ENCODE results near the gene HDAC1. TPM values are rescaled to one million over a fixed set of nuclear protein-coding genes. Genes with fewer than 3 reads are reported as not detected.

HDAC1 gene
- polyA plus RNA-seq, 3 donors = 73.8 to 95.0 (median 88.7) TPM

DNA sequence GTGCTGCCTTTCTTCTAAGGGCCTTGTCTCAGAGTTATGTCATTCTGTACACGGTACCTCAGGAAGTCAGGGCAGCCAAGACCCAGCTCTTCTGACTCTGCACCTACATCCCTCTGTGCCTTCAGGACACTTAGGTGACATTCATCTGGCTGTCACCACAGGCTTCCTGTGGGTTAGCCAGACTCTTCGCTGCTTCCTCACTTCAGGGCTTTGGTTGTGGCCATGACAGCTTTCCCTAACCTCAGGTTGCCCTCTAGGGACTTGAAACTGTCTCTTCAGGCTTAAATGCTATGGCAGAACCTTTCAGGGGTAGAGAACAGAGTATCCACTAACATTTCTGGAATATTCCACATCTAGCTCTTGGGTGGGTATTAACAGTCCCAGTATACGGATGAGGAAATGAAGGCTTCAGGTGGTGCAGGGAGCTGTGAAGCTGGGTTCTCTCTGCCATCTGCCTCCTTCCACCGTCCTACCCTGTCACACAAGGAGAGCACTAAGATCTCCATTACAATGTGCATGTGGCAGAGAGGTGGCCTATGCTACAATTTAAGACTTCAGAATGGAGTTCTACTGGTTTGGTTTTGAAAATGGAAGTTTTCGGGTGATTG, 80.4 kb downstream of the HDAC1 start:
- peak; percentile 44 for TF ChIP-seq CTCF (IDR thresholded peaks at IDR 0.05)
- H3K4me1 Mint-ChIP-seq = peaks cover 3% of the 10 kb centered on the region
- Histone ChIP-seq H3K4me1 (ENCODE audit: control insufficient read depth in 1 of 2, insufficient read depth in 2 of 2, low read length in 2 of 2) (no peaks in the 10 kb centered on the region), H3K9ac (ENCODE audit: insufficient read depth, low read length, poor library complexity, severe bottlenecking) (no peak overlapping the region), H3K36me3 (replicated peaks in 1 of 2; ENCODE audit: control insufficient read depth in 1 of 2, insufficient read depth in 2 of 2, low read length in 2 of 2) (peaks cover 64 to 90% of the 10 kb centered on the region in 2 donors), H3K27me3 (ENCODE audit: control insufficient read depth in 2 of 2, insufficient read depth in 2 of 2, low read length in 2 of 2) (no peaks in the 10 kb centered on the region), H3K9me3 (replicated peaks in 1 of 2; ENCODE audit: control insufficient read depth in 1 of 2, insufficient read depth in 1 of 2, low read length in 2 of 2) (no peaks in the 10 kb centered on the region), H3K4me3 (replicated peaks in 1 of 3; ENCODE audit: low read depth in 2 of 3, low read length in 3 of 3) (no peak overlapping the region), H4K20me1 (ENCODE audit: insufficient read depth, low read length) (peaks cover 16% of the 10 kb centered on the region), H3K27ac (ENCODE audit: low read depth in 1 of 2, low read length in 2 of 2) (no peak overlapping the region), H3K79me2 (ENCODE audit: insufficient read depth, low read length) (no peaks in the 10 kb centered on the region), H3K4me2 (replicated peaks; ENCODE audit: extremely low read depth, low read length, poor library complexity, severe bottlenecking) (no peak overlapping the region), H2AFZ (ENCODE audit: insufficient read depth, low read depth, low read length, poor library complexity, severe bottlenecking) (no peak overlapping the region)
- H3K4me3 Mint-ChIP-seq = no peak overlapping the region
- H3K27ac Mint-ChIP-seq = peak overlapping the region in 2 of 7 donors; percentile 5 to 33
- H3K27me3 Mint-ChIP-seq (ENCODE audit: low read depth in 3 of 3) = peaks cover 0 to 3% (median 1%) of the 10 kb centered on the region in 3 donors
- no peaks in the 10 kb centered on the region for H3K9me3 Mint-ChIP-seq
- peaks cover 78 to 89% of the 10 kb centered on the region in 2 donors for H3K36me3 Mint-ChIP-seq
- peak; percentile 44 to 62 (median 54) for DNase-seq
- intact Hi-C loops (cut with micrococcal nuclease) = loop anchor here (2.0 to 10.0 kb wide), 3 partner anchors 37 to 157 kb away; no protein-coding TSS in a partner anchor
- WGBS (ENCODE audit: insufficient coverage) = 33% methylated on average over 3 of the region's 5 CpGs

GRCh38 chr1:32373996-32374592, 82.2 kb downstream of the HDAC1 start:
- H3K9ac ChIP-seq (ENCODE audit: insufficient read depth, low read length, poor library complexity, severe bottlenecking) = no peak overlapping the region
- WGBS (ENCODE audit: insufficient coverage) = 100% methylated on average over 1 of the region's 1 CpG
- H3K79me2 ChIP-seq (ENCODE audit: insufficient read depth, low read length) = no peaks in the 10 kb centered on the region
- H3K36me3 Mint-ChIP-seq = peaks cover 79 to 90% of the 10 kb centered on the region in 2 donors
- no peak overlapping the region for H3K27ac ChIP-seq (ENCODE audit: low read depth in 1 of 2, low read length in 2 of 2)
- H4K20me1 ChIP-seq (ENCODE audit: insufficient read depth, low read length) = peaks cover 16% of the 10 kb centered on the region
- no peaks in the 10 kb centered on the region for H3K9me3 Mint-ChIP-seq
- intact Hi-C loops (cut with micrococcal nuclease) = loop anchor here (2.0 to 10.0 kb wide), 3 partner anchors 39 to 159 kb away; no protein-coding TSS in a partner anchor
- H3K27ac Mint-ChIP-seq = no peak overlapping the region
- H3K27me3 Mint-ChIP-seq (ENCODE audit: low read depth in 3 of 3) = peaks cover 0 to 3% (median 1%) of the 10 kb centered on the region in 3 donors
- no peak overlapping the region for H3K4me3 Mint-ChIP-seq
- no peak overlapping the region for H3K4me3 ChIP-seq (replicated peaks in 1 of 3; ENCODE audit: low read depth in 2 of 3, low read length in 3 of 3)
- no peak for TF ChIP-seq CTCF (IDR thresholded peaks at IDR 0.05)
- H3K27me3 ChIP-seq (ENCODE audit: control insufficient read depth in 2 of 2, insufficient read depth in 2 of 2, low read length in 2 of 2) = no peaks in the 10 kb centered on the region
- DNase-seq = no peak
- no peaks in the 10 kb centered on the region for H3K4me1 ChIP-seq (ENCODE audit: control insufficient read depth in 1 of 2, insufficient read depth in 2 of 2, low read length in 2 of 2)
- no peaks in the 10 kb centered on the region for H3K9me3 ChIP-seq (replicated peaks in 1 of 2; ENCODE audit: control insufficient read depth in 1 of 2, insufficient read depth in 1 of 2, low read length in 2 of 2)
- peaks cover 3% of the 10 kb centered on the region for H3K4me1 Mint-ChIP-seq
- peaks cover 65 to 90% of the 10 kb centered on the region in 2 donors for H3K36me3 ChIP-seq (replicated peaks in 1 of 2; ENCODE audit: control insufficient read depth in 1 of 2, insufficient read depth in 2 of 2, low read length in 2 of 2)
- no peak overlapping the region for H3K4me2 ChIP-seq (replicated peaks; ENCODE audit: extremely low read depth, low read length, poor library complexity, severe bottlenecking)
- H2AFZ ChIP-seq (ENCODE audit: insufficient read depth, low read depth, low read length, poor library complexity, severe bottlenecking) = no peak overlapping the region

All from CD14-positive monocyte (primary cell).